Eye (tissue), 1 donor: ENCODE data around the gene TBL3.
A peak's percentile ranks its signal among the peaks of the same experiment; 100 is the strongest.
"Not testable (repeated sequence)": the region's sequence is repeated elsewhere in the genome, so short reads cannot be mapped to it uniquely, and the experiment has no call there.

Experiments used
- DNase-seq: peaks from one replicate; pipeline ENCODE4 v3.0.0-alpha.2; 2015

The TBL3 gene

GRCh38 chr16:1971796-1972489, at the start of gene TBL3:
TSS of gene TBL3 (plus strand) at chr16:1972053. CDS start at chr16:1972165, 112 bp downstream.
- DNase-seq, result peak; percentile 97

DNA sequence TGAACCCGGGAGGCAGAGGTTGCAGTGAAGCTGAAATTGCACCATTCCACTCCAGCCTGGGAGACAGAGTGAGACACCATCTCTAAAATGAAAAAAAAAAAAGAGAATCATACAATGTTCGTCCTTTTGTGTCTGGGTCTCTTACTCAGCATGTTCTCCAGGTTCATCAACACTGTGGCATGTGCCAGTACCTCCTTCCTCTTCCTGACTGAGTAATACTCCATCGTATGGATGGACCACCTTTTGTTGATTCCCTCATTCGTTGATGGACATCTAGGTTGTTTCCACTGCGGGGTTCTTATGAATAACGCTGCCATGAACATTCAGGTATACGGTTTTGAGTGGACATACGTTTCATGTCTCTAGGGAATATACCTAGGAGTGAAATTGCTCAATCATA, 49.5 kb upstream of the TBL3 start:
- no peak for DNase-seq

DNA sequence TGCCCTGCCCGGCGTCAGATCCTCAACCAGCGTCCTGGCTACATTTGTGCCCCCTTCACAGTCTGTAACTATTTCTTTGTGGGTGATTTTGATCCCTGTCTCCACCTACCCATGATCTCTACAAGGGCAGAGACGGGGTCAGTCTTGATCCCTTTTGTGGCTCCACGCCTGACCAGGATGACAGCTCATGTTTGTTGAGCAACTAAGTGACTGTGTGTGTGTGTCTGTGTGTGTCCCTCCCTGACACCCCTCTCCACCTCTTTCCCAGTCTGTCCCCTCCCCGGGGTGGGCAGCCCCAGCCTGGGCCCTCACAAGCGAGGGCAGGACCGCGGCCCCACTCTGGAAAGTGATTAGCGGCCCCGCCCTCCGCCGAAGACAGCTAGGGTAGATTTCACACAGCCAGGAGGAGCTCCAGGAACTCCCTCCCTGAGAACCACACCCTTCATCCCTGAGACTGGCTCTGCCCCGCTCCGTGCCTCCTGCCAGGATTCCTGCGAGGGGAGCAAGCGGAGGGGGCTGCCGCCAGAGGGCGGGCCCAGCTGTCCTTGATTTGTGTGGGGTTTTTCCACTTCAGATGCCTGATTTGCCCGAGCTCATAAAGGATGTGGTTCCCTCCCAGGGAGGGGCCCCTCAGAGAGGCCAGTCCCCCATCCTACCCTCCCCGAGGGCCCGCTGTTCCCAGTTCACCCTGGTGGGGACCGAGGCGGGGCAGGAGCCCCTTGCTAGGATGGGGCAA, 48.4 kb upstream of the TBL3 start:
- DNase-seq, result peak; percentile 86

GRCh38 chr16:1924095-1924494, 47.8 kb upstream of the TBL3 start:
- DNase-seq, result no peak

- DNase-seq, result no peak
These were observed 45.6 kb upstream of the TBL3 start for GRCh38 chr16:1926271-1926670.

GRCh38 chr16:1929105-1929504, 42.7 kb upstream of the TBL3 start:
- peak; percentile 60 for DNase-seq

- DNase-seq, result peak; percentile 95
These were observed 42.1 kb upstream of the TBL3 start for GRCh38 chr16:1929578-1930337.

DNA sequence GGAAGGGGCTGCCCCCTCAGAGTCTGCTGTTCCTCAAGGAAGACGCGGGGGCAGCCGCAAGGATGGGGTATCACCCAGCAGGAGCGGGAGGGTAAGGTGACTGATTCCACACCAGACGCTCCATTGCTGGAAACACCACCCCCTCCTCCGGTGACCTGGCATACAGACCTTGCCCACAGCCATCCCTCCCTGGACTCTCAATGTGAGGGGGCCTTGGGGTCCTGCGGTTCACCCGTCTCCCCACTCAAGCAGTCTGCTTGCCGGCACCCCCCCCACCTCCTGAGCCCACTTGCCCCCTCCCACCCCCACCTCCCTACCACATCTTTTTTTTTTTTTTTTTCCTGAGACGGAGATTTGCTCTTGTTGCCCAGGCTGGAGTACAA, 41.5 kb upstream of the TBL3 start:
- no peak for DNase-seq

DNA sequence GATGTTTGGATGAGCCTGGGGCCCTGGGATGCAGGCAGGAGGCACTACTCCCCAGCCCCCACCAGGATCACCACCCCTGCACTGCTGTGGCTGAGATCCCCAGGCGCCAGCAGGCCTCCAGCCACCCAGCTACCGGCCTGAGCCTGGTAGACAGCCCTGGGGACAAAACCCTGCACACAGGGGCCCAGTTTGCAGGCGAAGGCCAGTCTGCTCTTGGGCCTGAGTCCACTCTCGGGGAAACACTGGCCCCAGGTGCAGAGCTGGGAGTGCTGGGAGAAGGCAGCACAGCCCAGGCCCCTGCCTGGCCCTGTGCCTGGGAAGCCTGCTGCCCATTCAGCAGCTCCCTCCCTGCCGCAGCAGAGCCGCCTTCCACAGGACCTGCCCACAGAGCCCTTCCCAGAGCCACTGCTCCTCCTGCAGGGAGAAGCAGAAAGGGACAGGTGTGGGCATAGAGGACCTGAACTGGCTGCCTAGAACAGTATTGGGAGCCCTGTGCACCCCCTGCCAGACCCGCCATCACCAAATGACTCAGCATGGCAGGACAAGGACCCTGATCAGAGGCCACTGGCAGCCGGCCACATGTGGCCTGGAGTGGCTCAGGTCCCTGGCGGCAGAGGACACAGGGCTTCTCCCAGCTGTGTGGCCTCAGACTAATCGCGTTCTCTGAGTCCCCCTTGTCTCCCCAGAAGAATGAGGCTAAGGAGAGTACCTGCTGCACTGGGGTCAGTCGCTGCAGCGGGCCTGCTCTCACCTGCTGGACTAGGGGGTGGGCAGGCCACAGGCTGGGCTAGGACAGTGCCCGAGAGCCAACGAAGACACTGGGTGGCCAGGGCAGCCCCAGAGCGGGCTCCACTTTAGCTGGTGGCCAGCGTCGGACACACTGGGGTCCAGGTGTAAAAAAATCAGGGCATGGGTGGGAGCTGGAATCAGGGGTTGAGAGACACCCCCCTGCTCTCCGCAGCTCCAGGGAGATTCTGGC, 39.5 kb upstream of the TBL3 start:
- DNase-seq, result no peak

GRCh38 chr16:1933097-1933661, 38.7 kb upstream of the TBL3 start:
- DNase-seq, result no peak

DNA sequence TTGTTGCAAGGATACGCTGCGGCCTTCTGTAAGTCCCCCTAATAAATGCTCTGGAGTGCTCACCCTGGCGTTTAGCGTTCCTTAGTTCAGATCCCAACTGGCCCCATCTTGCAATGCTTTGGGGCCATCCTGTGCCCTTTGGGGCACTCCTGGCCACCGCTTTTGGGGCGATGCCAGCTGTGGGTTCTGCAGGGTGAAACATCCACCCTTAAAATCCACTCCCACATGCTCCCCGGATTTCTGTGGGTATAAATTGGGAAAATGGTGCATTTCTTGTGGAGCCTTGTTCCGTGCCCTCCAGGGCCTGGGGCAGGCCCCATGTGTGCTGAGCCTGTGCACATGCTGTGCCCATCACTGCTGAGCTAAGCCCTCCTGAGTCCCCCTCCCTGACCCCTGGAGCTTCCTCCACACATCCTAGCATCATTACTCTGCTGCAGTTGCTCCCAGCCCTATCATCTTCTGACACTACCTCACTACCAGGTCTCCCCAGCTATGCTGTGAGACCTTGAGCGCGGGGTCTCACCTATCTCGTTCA, 34.8 kb upstream of the TBL3 start:
- DNase-seq, result no peak

- no peak for DNase-seq
These were observed 33.5 kb upstream of the TBL3 start for GRCh38 chr16:1938316-1938715.

- DNase-seq, result no peak
These were observed 32.9 kb upstream of the TBL3 start for GRCh38 chr16:1938910-1939309.

DNA sequence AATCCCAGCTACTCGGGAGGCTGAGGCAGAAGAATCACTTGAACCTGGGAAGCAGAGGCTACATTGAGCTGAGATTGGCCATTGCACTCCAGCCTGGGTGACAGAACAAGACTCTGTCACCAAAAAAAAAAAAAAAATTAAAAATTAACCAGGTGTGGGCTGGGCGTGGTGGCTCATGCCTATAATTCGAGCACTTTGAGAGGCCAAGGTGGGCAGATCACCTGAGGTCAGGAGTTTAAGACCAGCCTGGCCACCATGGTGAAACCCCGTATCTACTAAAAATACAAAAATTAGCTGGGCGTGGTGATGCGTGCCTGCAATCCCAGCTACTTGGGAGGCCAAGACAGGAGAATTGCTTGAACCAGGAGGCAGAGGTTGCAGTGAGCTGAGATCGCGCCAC, 32.0 kb upstream of the TBL3 start:
- not testable (repeated sequence) for DNase-seq

GRCh38 chr16:1940273-1941161, 31.3 kb upstream of the TBL3 start:
- DNase-seq, result no peak

DNA sequence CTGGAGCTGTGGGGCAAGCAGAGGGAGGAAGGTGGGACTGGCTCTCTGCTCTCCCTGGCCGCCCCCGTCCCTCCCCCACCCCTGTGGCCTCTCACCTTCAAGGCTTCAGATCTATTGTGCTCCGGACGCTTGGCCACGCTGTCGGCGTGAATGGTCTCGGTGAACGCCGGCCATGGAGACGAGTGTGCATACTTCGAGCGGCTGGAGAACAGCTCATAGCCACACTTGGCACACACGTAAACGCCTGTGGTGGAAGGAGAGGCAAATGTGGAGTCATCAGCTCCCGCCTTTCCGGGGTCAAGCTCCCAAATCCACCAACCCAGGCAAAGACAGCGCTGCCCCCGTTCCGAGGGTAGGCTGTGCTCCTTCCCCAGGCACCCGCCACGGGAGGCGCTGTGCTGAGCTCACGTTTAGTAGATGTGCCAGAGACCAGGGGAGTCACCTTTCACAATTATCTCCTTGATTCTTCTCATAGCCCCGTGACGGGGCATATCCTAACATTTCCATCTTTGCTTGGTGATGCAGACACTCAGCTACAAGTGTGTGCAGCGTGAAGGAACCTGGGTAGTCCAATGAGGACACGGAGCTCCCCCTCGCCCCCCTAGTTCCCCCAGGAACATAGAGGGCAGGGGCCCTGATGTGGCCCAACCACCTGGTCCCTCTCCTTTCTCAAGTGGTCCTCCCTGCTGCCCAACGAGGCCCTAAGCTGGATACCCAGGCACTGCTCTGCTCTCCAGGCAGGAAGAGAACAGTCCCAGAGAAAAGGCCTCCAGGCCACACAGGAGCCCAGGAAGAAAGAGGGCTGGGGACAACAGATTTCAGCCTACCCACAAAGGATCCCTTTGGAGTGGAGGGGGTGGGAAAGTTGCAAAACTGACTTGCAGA, 30.4 kb upstream of the TBL3 start:
- DNase-seq, result no peak

DNA sequence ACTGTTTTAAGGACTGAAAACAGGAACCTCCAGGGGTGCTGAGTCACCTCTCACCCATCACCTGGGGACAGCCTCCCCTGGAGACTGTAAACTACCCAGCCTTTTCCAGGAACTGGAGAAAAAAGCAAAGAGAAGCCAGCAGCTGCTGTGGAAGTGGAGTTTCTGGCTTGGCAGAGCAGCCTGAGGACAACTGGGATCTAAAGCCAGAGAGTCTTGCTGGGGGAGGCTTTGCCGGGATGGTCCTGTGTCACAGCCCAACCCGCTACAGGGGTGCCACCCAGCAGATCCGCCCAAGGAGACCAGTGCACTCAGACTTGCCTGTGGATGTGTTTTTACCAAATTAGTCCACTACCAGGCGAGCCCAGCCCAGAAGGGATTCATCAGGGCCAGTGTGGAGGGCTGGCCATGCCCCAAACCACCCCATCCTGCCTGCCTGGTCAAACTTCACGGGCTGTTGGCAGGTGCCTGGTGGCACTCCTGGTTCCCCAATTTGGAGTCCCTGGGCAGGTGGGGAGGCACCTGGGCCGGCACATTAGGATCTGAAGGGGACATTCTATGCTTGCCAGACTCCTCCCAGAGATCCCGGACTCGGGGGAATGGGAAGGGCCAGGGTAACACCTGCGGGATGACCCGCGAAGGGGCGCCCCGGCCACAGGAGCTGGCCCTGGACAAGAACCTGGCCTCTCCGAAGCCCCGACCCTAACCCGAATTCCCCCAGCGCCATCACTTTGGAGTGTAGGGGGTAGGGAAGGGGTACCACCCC, 29.6 kb upstream of the TBL3 start:
- no peak for DNase-seq

DNA sequence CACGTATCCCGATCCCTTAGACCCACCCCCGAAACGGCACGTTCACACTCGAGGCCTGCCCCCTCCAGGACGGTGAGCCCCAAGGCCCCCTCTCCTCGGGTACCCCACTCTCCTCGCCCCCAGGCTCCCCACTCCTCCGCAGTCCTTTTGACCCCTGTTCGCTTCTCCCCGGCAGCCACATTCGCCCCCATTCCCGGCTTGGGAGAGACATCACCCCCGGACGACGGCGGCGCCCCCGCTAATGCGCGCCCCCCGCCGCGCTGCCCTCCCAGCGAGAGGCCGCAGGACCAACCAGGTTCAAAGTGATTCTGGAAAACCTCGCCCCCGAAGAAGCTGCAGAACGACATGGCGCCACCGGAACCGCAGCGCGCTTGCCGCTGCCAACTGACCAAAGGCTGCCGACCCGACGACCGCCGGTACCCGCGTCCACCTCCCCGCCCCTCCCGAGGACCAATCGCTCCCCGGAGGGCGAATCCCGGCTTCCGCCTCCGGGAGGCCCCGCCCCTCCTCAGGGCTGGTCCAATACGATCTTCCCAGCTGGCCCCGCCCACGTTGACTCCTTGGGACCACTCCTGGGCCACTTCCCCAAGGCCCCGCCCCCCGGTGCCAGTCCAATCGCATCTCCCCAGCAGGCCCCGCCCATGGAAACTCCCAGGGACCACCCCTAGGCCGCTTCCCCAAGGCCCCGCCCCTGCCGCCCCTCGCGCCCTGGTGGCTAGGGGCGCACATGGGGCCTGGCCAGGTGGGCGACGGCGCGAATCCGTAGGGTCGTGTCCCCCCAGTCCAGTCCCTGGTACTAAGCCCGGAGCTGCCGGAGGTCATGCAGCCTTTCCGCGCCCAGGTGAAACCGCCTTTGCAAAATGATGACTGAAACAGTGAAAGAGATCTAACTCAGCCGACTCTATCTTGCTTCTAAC, 28.8 kb upstream of the TBL3 start, which contains the start of gene MSRB1:
MSRB1 (minus strand) TSS at position 390 of the 917 bp plus-strand sequence; CDS start at position 347, 43 bp downstream.
- DNase-seq, result peak; percentile 99
